HepG2 (cell line): ENCODE data around the gene MRPL58. TPM values are rescaled to one million over a fixed set of nuclear protein-coding genes. Genes with fewer than 3 reads are reported as not detected.
A peak's percentile ranks its signal among the peaks of the same experiment; 100 is the strongest.

Experiments used
- ARNTL ChIP-seq: sonication (generic); formaldehyde crosslinking; IDR thresholded peaks from 2 replicates; pipeline ENCODE4 v1.4.0; 2020; ENCODE audit warnings: mild to moderate bottlenecking, missing genetic modification reagents
- ATRX ChIP-seq: sonication (generic); formaldehyde crosslinking; IDR thresholded peaks from 2 replicates; pipeline ENCODE4 v1.4.0; 2020; ENCODE audit warnings: missing genetic modification reagents, borderline replicate concordance
- CBFB ChIP-seq: sonication (generic); formaldehyde crosslinking; IDR thresholded peaks from 2 replicates; pipeline ENCODE4 v1.4.0; 2020; ENCODE audit warnings: missing genetic modification reagents
- GPN1 ChIP-seq: sonication (generic); formaldehyde crosslinking; IDR thresholded peaks from 2 replicates; pipeline ENCODE4 v1.5.1; 2020; ENCODE audit warnings: missing genetic modification reagents, borderline replicate concordance
- KLF16 ChIP-seq, 2 experiments: sonication (generic) in 1 of 2; formaldehyde crosslinking in 1 of 2; IDR thresholded peaks; 2 replicates each; pipeline versions ENCODE4 v1.6.1 to v1.8.0; 2016 to 2023; ENCODE audit warnings: missing genetic modification reagents in 2 of 2, missing compliant biosample characterization in 1 of 2
- MED13 ChIP-seq: sonication (generic); formaldehyde crosslinking; IDR thresholded peaks from 2 replicates; pipeline ENCODE4 v1.5.0; 2020; ENCODE audit warnings: missing genetic modification reagents
- MTF1 ChIP-seq: sonication (generic); formaldehyde crosslinking; IDR thresholded peaks from 2 replicates; pipeline ENCODE4 v1.5.0; 2020; ENCODE audit warnings: missing genetic modification reagents
- MZF1 ChIP-seq: sonication (generic); formaldehyde crosslinking; IDR thresholded peaks from 2 replicates; pipeline ENCODE4 v1.8.1; 2023; ENCODE audit warnings: mild to moderate bottlenecking, missing genetic modification reagents, borderline replicate concordance
- NFYB ChIP-seq: sonication (generic); formaldehyde crosslinking; IDR thresholded peaks from 2 replicates; pipeline ENCODE4 v1.4.0; 2020; ENCODE audit warnings: missing genetic modification reagents
- PAF1 ChIP-seq: IDR thresholded peaks from 2 replicates; pipeline ENCODE4 v1.6.1; 2016; ENCODE audit warnings: missing genetic modification reagents, missing compliant biosample characterization
- SAP130 ChIP-seq: IDR thresholded peaks from 2 replicates; pipeline ENCODE4 v1.6.1; 2016; ENCODE audit warnings: low read depth
- SMARCC2 ChIP-seq: fragments of 450-650 bp; IDR thresholded peaks from 2 replicates; pipeline ENCODE4 v1.6.1; 2017; ENCODE audit warnings: antibody characterized with exemption, mild to moderate bottlenecking
- ZMYM3 ChIP-seq: sonication (generic); formaldehyde crosslinking; IDR thresholded peaks from 2 replicates; pipeline ENCODE4 v1.5.1; 2020; ENCODE audit warnings: mild to moderate bottlenecking, missing genetic modification reagents
- ZNF10 ChIP-seq: sonication (generic); formaldehyde crosslinking; IDR thresholded peaks from 2 replicates; pipeline ENCODE4 v1.4.0; 2020; ENCODE audit warnings: mild to moderate bottlenecking, low read depth, missing genetic modification reagents, borderline replicate concordance
- ZNF253 ChIP-seq: sonication (generic); formaldehyde crosslinking; IDR thresholded peaks from 2 replicates; pipeline ENCODE4 v1.8.0; 2022; ENCODE audit warnings: mild to moderate bottlenecking, missing genetic modification reagents, borderline replicate concordance
- ZNF296 ChIP-seq: sonication (generic); formaldehyde crosslinking; conservative IDR thresholded peaks from 2 replicates; pipeline ENCODE4 v1.5.0; 2020; ENCODE audit warnings: mild to moderate bottlenecking, missing genetic modification reagents
- ZNF326 ChIP-seq: sonication (generic); formaldehyde crosslinking; IDR thresholded peaks from 2 replicates; pipeline ENCODE4 v1.4.0; 2020; ENCODE audit warnings: missing genetic modification reagents, borderline replicate concordance
- ZNF674 ChIP-seq: sonication (generic); formaldehyde crosslinking; IDR thresholded peaks from 2 replicates; pipeline ENCODE4 v1.5.0; 2020; ENCODE audit warnings: low read depth, mild to moderate bottlenecking, missing genetic modification reagents
- ZNF737 ChIP-seq: sonication (generic); formaldehyde crosslinking; IDR thresholded peaks from 2 replicates; pipeline ENCODE4 v1.5.0; 2020; ENCODE audit warnings: missing genetic modification reagents, mild to moderate bottlenecking, borderline replicate concordance
- polyA plus RNA-seq, 8 experiments: library from polyadenylated mRNA; depleted of rRNA in 3 of 8; stranded (reverse) in 7 of 8; unstranded in 1 of 8; fragments of >200 nt; fragmentation: Illumina TruSeq in 4 of 8; extraction: Trizol in 4 of 8; gene quantifications; 2 replicates each; pipeline versions ENCODE4 v1.2.1 to v1.2.3, GENCODE V29; 2011 to 2016; ENCODE audit warnings: low read depth in 4 of 8, missing spikeins in 1 of 8, mixed read lengths in 1 of 8; ENCODE audit not compliant: insufficient read depth in 1 of 8
- total RNA-seq, 5 experiments: library from RNA; depleted of rRNA; stranded (reverse); fragments of >200 nt; fragmentation: Illumina TruSeq; extraction: Trizol; gene quantifications; 2 replicates each; pipeline ENCODE4 v1.2.3, GENCODE V29; 2016; ENCODE audit warnings: low read depth in 1 of 5
- TF ChIP-seq, protein P1 (sequence below): sonication (generic); formaldehyde crosslinking; IDR thresholded peaks from 2 replicates; pipeline ENCODE4 v1.8.0; 2022; ENCODE audit warnings: missing genetic modification reagents, mild to moderate bottlenecking, inconsistent platforms, borderline replicate concordance
- TF ChIP-seq, protein P2 (sequence below): sonication (generic); formaldehyde crosslinking; IDR thresholded peaks from 2 replicates; pipeline ENCODE4 v1.8.0; 2023; ENCODE audit warnings: mild to moderate bottlenecking, missing genetic modification reagents
- TF ChIP-seq, protein P3 (sequence below): IDR thresholded peaks from 2 replicates; pipeline ENCODE4 v1.6.1; 2016; ENCODE audit warnings: missing compliant biosample characterization, missing genetic modification reagents, borderline replicate concordance
- TF ChIP-seq, protein P4 (sequence below): sonication (generic); formaldehyde crosslinking; IDR thresholded peaks from 2 replicates; pipeline ENCODE4 v1.4.0; 2020; ENCODE audit warnings: missing genetic modification reagents, mild to moderate bottlenecking, borderline replicate concordance
- TF ChIP-seq, protein P5 (sequence below): sonication (generic); formaldehyde crosslinking; IDR thresholded peaks from 2 replicates; pipeline ENCODE4 v1.8.0; 2022; ENCODE audit warnings: mild to moderate bottlenecking, missing genetic modification reagents, moderate library complexity
- TF ChIP-seq, protein P6 (sequence below): sonication (generic); formaldehyde crosslinking; IDR thresholded peaks from 2 replicates; pipeline ENCODE4 v1.5.1; 2020; ENCODE audit warnings: mild to moderate bottlenecking, missing genetic modification reagents, borderline replicate concordance

Gene MRPL58
- total and polyA plus RNA-seq, 2 of the 13 experiments (the other 11 are each of a cell fraction or from before 2014, with no cell fraction given): 44.9 to 68.9 TPM

DNA sequence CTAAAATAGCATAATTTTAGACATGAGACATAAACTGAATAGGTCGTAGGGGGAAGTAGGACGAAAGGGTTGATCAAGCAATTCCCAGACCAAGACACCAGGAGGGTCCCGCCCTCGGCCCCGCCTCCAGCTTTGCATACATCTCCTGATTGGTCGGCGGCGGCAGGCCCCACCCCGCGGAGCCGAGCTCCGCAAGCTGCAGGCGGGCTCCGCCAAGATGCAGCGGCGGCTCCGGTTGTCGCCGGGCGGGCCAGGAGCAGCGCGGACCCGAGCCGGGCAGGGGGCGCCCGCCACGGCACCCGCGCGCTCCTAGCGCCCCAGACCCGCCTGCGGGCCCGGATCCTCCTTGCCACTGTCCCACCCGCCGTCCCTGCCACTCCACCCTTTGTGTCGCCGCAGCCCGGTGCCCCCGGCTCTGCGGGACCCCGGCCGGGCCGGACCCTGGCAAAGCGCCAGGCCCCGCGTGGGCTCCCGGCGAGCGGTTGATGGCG, 25.0 kb upstream of the MRPL58 start, which contains the start of gene CDR2L (continued):
- TF ChIP-seq MED13 (CRISPR knock-in tag) (no peak), MTF1 (CRISPR knock-in tag) (no peak), ZNF737 (CRISPR knock-in tag) (no peak), ZNF674 (CRISPR knock-in tag) (no peak), ZMYM3 (CRISPR knock-in tag) (no peak), SAP130 (peak; percentile 60), KLF16 (CRISPR knock-in tag; IDR thresholded peaks at IDR 0.05) (0 out of 4 replicates have a peak, but pooled peaks of 1 of the 2 experiments have one; percentile 9), GPN1 (CRISPR knock-in tag) (no peak), NFYB (CRISPR knock-in tag) (peak; percentile 74), PAF1 (CRISPR knock-in tag) (no peak), ARNTL (CRISPR knock-in tag) (no peak), ZNF326 (no peak), ATRX (CRISPR knock-in tag) (no peak), ZNF253 (CRISPR knock-in tag) (no peak), ZNF296 (CRISPR knock-in tag) (no peak), MZF1 (no peak), SMARCC2 (no peak), ZNF10 (no peak), CBFB (CRISPR knock-in tag) (no peak; the same call in 1 of the 2 replicates)
- TF ChIP-seq, protein P1, sequence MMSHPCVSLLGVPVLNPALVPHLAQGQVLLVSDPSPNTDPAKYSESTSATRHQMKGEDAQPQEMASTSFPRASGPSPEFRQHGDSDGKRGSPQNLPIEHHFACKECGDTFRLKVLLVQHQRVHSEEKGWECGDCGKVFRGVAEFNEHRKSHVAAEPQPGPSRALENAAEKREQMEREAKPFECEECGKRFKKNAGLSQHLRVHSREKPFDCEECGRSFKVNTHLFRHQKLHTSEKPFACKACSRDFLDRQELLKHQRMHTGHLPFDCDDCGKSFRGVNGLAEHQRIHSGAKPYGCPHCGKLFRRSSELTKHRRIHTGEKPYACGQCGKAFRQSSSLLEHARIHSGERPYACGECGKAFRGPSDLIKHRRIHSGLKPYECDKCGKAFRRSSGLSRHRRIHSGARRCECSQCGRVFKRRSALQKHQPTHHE (CRISPR knock-in tag): no peak
- TF ChIP-seq, protein P2, sequence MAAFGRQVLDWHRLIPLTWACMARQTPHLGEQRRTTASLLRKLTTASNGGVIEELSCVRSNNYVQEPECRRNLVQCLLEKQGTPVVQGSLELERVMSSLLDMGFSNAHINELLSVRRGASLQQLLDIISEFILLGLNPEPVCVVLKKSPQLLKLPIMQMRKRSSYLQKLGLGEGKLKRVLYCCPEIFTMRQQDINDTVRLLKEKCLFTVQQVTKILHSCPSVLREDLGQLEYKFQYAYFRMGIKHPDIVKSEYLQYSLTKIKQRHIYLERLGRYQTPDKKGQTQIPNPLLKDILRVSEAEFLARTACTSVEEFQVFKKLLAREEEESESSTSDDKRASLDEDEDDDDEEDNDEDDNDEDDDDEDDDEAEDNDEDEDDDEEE: no peak
- TF ChIP-seq, protein P3, sequence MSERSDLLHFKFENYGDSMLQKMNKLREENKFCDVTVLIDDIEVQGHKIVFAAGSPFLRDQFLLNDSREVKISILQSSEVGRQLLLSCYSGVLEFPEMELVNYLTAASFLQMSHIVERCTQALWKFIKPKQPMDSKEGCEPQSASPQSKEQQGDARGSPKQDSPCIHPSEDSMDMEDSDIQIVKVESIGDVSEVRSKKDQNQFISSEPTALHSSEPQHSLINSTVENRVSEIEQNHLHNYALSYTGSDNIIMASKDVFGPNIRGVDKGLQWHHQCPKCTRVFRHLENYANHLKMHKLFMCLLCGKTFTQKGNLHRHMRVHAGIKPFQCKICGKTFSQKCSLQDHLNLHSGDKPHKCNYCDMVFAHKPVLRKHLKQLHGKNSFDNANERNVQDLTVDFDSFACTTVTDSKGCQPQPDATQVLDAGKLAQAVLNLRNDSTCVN (CRISPR knock-in tag): no peak
- TF ChIP-seq, protein P4, sequence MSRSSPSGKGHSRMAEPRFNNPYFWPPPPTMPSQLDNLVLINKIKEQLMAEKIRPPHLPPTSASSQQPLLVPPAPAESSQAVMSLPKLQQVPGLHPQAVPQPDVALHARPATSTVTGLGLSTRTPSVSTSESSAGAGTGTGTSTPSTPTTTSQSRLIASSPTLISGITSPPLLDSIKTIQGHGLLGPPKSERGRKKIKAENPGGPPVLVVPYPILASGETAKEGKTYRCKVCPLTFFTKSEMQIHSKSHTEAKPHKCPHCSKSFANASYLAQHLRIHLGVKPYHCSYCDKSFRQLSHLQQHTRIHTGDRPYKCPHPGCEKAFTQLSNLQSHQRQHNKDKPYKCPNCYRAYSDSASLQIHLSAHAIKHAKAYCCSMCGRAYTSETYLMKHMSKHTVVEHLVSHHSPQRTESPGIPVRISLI: no peak
- TF ChIP-seq, protein P5, sequence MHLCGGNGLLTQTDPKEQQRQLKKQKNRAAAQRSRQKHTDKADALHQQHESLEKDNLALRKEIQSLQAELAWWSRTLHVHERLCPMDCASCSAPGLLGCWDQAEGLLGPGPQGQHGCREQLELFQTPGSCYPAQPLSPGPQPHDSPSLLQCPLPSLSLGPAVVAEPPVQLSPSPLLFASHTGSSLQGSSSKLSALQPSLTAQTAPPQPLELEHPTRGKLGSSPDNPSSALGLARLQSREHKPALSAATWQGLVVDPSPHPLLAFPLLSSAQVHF (CRISPR knock-in tag): no peak
- TF ChIP-seq, protein P6, sequence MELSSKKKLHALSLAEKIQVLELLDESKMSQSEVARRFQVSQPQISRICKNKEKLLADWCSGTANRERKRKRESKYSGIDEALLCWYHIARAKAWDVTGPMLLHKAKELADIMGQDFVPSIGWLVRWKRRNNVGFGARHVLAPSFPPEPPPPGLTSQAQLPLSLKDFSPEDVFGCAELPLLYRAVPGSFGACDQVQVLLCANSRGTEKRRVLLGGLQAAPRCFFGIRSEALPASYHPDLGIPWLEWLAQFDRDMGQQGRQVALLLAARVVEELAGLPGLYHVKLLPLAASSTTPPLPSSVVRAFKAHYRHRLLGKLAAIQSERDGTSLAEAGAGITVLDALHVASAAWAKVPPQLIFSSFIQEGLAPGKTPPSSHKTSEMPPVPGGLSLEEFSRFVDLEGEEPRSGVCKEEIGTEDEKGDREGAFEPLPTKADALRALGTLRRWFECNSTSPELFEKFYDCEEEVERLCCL (CRISPR knock-in tag): no peak
